NCI-H2227 (cell line): Measurements from ENCODE around the gene RNF17.
A peak's percentile ranks its signal among the peaks of the same experiment; 100 is the strongest.

Source experiments
- DNase-seq: peaks from one replicate; lab custom pipeline; 2025; ENCODE audit not compliant: unreplicated experiment; lab: John Stamatoyannopoulos, UW

Gene RNF17

DNA sequence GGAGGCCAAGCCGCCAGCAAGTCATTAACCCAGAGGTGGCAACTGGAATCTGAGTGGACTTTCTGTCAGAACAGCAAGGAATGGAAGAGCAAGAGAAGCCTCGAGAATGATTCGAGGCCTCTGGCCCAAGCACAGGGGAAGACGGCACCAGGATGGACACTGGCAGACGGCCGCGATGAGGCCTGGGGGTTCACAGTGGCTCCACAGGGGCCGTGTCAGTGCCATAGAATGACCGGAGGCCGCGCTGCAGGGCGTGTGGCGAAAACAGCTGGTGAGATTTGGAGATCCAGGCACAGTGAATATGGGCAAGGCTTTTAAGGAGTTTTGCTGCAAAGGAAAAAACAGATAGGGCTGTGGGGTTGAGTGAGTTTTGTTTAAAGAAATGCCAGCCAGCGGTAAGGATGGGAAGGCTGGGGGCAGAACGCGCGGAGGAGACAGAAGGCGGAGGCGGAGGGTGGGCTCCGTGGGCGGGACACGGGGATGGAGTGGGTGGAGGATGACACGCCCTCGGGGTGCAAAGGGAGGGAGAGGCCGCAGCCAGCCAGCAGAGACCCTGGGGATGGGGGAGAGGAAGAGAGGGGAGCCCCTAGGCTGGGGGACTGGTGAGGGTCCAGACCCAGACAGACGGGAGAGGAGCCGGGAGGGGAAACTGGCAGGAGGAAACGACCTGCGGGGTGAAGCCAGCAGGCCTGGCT is 130.5 kb downstream of the RNF17 start:
- DNase-seq, result no peak

DNA sequence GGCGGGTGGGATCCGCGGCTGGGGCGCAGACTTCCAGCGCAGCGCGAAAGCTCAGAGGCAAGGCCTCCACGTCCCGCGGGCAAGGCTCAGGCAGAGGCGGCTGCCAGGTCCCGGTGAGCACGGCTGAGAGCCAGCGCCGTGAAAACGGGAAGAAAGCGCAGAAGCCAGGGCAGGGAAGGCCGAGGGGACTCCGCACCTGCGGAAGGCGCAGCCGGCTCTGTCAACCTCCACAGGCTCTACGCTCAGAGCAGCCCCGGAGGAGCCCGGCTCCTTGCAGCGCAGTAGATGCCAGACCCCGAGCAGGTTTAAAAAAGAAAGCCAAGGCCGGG is 131.0 kb downstream of the RNF17 start:
- DNase-seq, result no peak

DNA sequence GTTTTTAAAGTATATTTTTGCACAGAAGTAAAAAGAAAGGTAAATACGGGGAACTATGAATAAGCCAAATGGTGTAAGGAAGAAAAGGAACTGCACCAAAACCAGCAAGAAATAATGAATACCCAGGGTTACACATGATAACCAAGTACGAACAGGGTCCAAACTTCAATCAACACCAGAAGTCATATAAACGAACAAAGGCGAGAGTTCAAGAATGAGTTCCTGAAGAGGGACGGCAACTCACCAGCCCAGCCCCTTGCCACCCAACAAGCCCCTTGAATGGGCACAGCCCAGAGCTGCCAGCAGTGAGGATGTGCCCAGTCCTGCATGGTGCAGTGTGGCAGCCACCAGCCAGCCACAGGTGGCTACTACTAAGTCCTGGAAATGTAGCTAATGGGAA is 132.1 kb downstream of the RNF17 start:
- DNase-seq, result no peak

DNA sequence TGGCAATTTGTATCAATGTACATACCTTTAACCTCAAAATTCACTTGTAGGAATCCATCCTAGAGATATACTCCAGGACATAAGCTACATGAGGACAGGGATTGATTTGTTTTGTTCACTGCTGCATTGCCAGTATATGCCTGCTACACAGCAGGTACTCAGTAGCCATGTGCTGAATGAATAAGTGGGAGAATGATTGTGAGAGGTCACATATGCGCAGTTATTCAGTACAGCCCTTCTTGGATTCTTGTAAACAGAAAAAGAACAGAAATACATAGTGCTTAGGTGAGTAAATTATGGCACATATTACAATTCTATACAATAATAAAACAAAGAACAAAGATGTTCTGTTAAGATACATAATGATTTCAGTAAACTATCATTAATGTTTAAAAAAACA is 133.3 kb downstream of the RNF17 start:
- DNase-seq, result no peak

DNA sequence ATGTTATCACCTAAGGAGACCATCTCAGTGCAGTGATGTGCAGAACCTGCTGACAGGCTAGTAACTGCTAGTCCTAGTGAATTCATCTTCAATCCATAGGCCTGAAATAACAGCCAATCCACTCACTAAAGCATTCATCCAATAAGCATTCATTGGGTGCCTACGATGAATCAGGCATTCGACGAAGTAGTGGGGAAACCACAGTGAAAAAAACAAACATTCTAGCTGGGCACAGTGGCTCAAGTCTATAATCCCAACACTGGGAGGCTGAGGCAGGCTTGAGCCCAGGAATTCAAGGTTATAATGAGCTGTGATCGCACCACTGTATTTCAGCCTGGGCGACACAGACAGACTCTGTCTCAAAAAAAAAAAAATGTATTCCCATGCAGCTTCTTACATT is 135.6 kb downstream of the RNF17 start:
- no peak for DNase-seq

DNA sequence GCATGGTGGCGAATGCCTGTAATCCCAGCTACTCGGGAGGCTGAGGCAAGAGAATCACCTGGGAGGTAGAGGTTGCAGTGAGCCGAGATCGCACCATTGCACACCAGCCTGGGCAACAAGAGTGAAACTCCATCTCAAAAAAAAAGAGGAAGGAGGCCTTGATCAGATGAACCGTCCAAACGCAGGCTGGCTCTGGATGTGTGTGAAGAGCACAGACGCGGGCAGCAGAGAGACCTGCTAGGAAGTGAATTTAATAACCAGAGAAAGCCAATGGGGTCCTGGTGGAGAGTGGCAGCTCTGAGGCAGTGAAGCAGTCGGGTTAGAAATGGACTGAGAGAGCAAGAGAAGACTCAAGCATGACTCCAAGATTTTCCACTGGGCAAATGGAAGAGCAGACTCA is 136.5 kb downstream of the RNF17 start:
- DNase-seq, result no peak

DNA sequence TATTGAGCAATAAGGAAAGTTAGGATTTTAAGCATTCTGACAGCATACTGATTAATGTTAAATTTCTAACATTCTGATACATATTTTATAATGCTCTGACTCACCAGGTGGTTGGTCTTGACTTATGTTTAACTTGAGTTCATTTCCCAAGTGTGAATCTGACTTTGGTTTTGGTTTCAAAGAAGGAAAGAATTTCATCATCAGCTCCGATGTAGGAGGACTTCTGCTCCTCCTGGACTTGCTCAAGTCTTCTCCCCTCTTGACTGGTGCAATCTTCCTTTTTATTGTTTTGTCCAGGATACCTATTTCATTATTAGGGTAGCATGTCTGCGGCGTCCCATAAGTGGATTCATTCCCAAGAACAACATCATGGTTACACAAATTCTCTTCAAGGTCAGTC is 141.3 kb downstream of the RNF17 start:
- no peak for DNase-seq

DNA sequence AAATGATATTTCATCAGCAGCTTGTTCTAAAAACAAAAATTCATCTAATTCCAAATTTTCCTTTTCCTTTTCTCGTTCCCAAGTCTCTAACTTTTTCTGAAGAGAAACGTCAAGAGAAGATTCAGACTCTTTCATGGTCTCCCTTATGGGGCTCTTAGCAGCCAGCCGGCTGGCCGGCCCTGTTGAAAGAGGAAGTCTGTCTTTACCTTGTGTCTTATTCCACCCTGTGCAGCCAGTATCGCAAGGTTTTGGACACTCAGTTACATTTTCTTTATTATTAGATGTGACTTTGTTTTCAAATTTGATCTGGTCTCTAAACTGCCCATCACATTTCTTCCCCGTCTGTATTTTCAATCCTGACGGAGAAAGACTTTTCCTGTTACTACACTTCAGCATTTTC is 142.3 kb downstream of the RNF17 start:
- DNase-seq, result no peak

DNA sequence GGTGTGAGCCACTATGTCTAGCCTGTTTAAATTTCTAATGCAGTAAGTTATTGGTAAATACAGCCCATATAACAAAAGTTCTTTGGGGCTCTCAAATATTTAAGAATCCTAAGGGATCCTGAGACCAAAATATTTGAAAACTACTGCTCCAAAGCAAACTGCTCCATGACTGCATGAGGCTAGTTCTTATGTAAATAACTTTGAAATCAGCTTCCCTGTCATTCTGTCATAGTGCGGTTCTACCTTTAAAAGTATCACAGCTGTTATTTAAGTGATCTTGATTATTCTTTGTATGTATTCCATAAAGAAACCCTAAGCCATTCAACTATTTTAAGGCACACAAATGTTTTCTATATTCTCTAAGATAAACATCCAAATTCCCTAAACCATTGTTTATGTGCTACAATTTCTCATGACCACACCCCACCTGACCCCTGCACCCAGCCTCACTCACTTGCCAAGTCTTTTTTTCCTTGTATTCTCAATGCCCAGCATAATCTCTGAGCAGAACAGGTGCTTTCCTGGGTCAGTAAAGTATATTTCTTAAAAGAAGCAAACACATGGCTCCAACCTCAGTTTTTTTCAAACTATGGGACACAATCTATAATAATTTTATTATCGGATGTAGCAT is 146.6 kb downstream of the RNF17 start:
- DNase-seq, result no peak

DNA sequence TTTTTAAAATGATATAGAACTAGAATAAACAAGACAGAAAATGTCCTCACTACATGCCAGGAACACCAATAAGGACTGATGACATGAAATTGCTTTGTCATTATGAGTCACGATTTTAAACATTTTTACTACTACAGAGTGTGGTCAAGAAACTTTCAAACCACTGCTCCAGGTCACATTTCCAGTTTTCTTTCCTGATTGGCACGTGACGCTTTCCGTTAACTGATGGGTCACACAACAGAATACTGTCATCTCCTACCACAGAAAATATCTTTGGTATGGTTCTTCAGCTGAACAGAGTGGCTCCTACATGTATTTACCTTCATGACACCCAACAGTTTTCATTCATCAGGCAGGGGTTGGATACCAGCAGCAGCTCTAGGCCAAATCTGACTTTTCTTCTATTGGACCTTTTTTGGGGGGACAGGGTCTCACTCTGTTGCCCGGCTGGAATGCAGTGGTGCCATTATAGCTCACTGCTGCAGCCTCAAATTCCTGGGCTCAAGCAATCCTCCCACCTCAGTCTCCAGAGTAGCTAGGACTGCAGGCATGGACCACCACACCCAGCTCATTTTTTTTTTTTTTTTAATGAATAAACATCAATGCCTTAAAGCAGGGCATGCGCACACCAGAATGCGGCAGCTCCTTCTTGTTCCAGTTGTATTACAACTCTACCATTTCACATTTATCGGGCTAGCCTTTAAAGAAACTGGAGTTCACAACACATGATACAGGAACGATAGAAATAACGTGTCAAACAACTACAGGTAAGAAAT is 147.4 kb downstream of the RNF17 start:
- no peak for DNase-seq

DNA sequence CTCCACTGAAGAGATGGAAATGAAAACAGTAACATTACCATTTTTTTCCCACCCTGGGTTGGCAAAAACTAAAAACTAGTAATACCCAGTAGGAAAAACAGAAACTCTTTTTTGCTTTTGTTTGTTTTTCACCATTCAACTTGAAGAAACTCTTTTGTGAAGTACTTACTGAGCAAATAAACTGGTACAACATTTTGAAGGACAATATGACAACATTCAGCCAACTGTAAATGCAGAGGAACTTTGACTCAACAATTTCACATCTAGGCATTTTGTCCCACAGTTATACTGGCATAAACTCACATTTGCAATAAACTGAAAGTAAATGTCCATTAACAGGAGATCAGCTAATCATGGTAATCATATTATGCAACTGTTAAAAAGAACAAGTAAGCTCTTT is 152.5 kb downstream of the RNF17 start:
- no peak for DNase-seq

DNA sequence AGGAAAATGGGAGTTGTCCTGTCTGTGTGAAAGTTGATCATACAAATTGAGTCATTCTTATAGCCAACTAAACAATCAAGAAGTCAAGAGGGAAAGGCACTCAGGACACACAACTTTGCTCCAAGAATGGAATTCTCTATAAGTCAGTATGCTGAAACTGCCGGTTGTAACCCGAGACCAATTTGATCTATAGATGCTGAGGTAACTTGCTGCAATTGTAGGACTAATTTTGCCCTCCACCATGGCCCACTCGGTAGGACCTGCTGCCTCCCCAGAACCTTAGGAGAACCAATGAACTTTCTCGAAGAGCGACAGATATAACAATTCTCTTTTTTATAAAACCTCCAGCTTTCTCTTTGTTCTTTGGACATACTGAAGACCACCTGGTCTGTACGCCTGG is 157.0 kb downstream of the RNF17 start:
- no peak for DNase-seq

DNA sequence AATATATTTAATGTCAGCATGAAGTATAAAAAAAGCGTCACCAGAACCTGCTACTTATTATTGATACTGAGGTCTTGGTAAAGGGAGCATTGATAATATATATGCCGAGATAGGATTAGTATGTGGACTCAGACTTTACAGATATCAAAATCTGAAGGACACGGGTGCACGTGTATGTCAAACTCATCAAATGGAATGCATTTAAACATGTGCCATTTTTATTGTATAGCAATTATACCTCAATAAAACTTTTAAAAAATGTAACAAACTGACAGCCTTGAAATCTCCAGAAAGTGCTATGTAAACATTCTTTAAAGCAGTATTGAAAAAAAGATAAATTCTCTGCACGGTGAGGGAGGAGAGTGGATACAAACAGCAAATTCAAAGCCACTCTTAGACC is 157.9 kb downstream of the RNF17 start:
- DNase-seq, result no peak

DNA sequence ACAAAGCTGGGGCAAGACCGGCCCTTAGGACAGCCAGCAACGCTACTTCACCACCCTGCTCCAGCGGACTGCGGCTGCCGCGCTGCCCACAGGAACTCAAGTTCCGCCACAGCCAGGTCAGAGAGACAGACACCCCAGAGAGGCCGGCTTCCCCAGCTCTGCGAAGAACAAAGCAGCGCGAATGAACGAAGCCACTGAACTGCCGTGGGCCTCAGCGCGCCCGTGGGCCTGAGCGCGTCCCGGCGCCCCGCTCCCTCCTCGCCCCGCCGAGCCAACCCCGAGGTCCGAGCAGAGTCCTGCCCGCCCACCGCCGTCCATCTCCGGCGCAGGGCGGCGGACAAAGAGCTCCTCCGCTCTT is 158.4 kb downstream of the RNF17 start:
- DNase-seq, result no peak

DNA sequence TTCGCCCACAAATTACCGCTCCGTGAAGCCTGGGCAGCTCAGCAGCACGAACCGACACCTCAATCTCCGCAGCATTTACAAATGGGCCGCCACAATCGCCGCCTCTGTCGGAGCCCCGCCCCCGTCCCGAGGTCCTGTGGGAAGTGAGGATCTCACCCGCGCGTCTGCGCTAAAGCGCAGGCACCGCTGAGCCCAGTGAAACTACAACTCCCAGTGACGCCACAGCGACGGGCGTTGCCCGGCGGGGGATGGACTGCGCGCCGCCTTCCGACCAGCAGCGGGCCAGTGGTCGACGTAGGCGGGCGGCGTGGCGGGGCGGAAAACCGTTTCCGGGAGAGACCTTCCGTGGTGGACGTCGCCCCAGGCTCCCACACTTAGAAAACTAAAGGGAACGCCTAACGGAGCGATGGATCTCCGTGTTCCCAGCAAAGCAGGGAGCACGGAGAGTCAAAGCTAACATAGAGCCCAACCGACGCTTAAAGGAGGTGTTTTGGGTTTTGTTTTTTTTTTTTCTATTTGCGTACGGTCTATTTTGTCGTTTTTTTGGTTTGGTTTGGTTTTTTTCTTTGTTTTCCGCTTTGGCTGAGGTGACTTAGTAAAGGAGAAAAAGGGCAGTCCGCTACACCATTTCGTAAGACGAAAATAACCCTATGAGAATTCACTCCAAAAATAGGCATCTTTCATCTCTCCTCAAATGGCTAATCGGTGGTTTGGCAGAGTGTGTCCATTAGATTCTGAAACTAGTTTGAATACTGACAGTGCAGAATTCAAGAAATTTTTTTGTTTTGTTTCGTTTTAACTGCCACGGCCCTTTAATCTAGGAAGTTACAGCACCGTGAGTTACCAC is 159.0 kb downstream of the RNF17 start:
- peak; percentile 96 for DNase-seq

DNA sequence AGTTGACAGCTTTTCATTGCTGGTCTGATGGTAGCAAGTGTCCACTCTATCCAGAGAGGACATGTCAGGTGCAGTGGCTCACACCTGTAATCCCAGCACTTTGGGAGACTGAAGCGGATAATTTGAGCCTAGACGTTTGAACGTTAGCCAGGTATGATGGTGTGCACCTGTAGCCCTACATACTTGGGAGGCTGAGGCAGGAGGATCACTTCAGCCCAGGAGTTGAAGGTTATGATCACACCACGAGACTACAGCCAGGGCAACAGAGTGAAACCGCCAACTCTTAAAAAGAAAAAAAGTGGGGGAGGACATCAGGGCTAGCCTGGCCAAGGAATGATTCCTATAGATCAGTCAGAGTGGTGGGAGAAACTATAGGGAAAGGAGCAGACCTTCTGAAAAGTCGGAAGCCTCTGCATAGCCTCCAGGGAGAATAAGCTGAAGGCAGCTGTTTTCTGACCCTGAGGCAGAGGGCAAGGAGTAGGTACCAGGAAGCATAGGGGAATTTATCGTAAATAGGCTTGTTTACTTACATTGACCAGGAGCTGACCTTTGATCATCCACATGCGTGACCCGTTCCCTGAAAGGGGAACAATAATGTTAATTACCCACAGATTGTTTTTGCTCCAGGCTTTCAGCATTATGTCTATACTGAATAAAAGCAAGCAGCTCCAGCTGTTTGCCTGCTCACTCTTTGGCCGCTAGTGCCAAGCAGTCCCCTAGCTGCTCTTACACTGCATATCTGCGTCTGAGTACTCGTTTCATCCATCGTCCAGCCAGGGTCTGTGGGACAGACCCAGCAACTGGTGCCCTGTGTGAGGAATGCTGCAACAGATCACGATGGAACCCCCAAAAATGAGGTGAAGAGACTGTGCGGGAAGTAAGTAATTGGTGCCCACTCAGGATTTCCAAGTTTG is 161.6 kb downstream of the RNF17 start:
- no peak for DNase-seq

DNA sequence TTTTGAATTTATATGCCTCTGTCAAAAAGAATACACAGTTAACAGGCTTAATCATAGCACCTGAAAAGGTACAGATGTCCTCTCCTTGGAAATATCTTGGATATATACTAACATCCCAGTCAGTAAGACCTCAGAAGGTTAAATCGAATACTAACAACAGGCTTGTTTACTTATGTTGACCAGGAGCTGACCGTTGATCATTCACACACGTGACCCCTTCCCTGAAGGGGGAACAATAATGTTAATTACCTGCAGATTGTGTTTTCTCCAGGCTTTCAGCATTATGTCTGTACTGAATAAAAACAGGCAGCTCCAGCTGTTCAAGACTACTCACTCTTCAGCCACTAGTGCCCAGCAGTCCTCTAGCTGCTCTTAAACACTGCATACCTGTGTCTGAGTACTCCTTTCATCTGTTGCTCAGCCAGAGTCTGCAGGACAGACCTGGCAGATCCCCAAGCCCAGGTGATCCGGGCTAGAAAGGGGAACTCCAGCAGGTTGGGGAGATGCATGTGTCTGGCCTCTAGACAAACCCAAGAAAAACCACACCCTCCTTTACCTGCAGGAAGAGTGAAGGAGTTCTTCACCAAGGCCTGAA is 163.9 kb downstream of the RNF17 start:
- DNase-seq, result no peak

DNA sequence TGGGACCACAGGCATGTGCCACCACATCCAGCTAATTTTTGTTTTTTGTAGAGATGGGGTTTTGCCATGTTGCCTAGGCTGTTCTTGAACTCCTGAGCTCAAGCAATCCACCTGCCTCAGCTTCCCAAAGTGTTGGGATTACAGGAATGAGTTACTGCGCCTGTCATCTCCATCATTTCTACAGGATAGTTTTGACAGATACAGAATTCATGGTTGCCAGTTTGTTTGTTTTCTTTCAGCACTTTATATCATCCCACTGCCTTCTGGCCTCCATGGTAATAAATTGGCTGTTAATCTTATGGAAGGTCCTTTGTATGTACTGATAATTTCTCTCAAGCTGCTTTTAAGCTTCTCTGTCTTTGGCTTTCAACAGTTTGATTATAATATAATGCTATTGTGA is 165.2 kb downstream of the RNF17 start:
- DNase-seq, result no peak
